ENCODE measurements around the gene HLA-B. TPM values are rescaled to one million over a fixed set of nuclear protein-coding genes. Genes with fewer than 3 reads are reported as not detected.

Gene HLA-B
- total RNA-seq, 4 donors from 2014 or later: 719 to 1,698 (median 1,160) TPM

GRCh38 chr6:31366693-31367470 lies 9.9 kb upstream of the HLA-B start:
- peak; percentile 99 for ATAC-seq (ENCODE audit: low FRiP score)

GRCh38 chr6:31365864-31366263 lies 8.9 kb upstream of the HLA-B start:
- no peak for TF ChIP-seq CTCF (IDR thresholded peaks at IDR 0.05)
- DNase-seq (ENCODE audit: low spot score) (no peak), ATAC-seq (ENCODE audit: low FRiP score) (no peak)

More at GRCh38 chr6:31366693-31367470, 9.9 kb upstream of the HLA-B start:
- DNase-seq (ENCODE audit: low spot score): peak; percentile 81
- peak in 1 of 3 donors; percentile 88 for TF ChIP-seq CTCF (IDR thresholded peaks at IDR 0.05)

- DNase-seq (ENCODE audit: low spot score) (no peak), ATAC-seq (ENCODE audit: low FRiP score) (no peak)
- TF ChIP-seq CTCF (IDR thresholded peaks at IDR 0.05): no peak
These were observed 6.8 kb upstream of the HLA-B start for GRCh38 chr6:31363811-31364210.

- no peak for TF ChIP-seq CTCF (IDR thresholded peaks at IDR 0.05)
- ATAC-seq (ENCODE audit: low FRiP score) (no peak), DNase-seq (ENCODE audit: low spot score) (no peak)
These were observed 5.8 kb upstream of the HLA-B start for GRCh38 chr6:31362751-31363150.

GRCh38 chr6:31359581-31359980 lies 2.6 kb upstream of the HLA-B start:
- TF ChIP-seq CTCF (IDR thresholded peaks at IDR 0.05): no peak
- no peak for DNase-seq (ENCODE audit: low spot score)
- no peak for ATAC-seq (ENCODE audit: low FRiP score)

GRCh38 chr6:31358302-31358701 lies 1.3 kb upstream of the HLA-B start:
- DNase-seq (ENCODE audit: low spot score): no peak
- no peak for TF ChIP-seq CTCF (IDR thresholded peaks at IDR 0.05)
- ATAC-seq (ENCODE audit: low FRiP score): no peak

GRCh38 chr6:31357886-31358285 lies 907 bp upstream of the HLA-B start:
- ATAC-seq (ENCODE audit: low FRiP score): no peak
- no peak for TF ChIP-seq CTCF (IDR thresholded peaks at IDR 0.05)

More at GRCh38 chr6:31357886-31358285, 907 bp upstream of the HLA-B start:
- DNase-seq (ENCODE audit: low spot score): no peak
